Gastroesophageal sphincter (tissue), 3 donors: Measurements from ENCODE around the gene DGLUCY.

ENCODE experiments used
- EP300 ChIP-seq: sonication (generic); formaldehyde crosslinking; IDR thresholded peaks from one replicate; pipeline ENCODE4 v1.6.1; 2017; ENCODE audit warnings: antibody characterized with exemption, mild to moderate bottlenecking
- POLR2A ChIP-seq, 2 donors: fragments of 450-650 bp; IDR thresholded peaks; one replicate each; pipeline ENCODE4 v1.6.1; 2017; ENCODE audit warnings: antibody characterized with exemption in 2 of 2, mild to moderate bottlenecking in 2 of 2, moderate library complexity in 1 of 2
- POLR2AphosphoS5 ChIP-seq: sonication (generic); formaldehyde crosslinking; IDR thresholded peaks from one replicate; pipeline ENCODE4 v1.6.1; 2017; ENCODE audit warnings: antibody characterized with exemption
- TF ChIP-seq, protein P1 (sequence below), 4 experiments: fragments of 200-600 bp in 2 of 4; fragments of 450-650 bp in 2 of 4; sonication (generic) in 1 of 4; IDR thresholded peaks; one replicate each; pipeline ENCODE4 v1.5.1; 2017 to 2019; ENCODE audit warnings: antibody characterized with exemption in 4 of 4, mild to moderate bottlenecking in 2 of 4, moderate library complexity in 2 of 4

DNA sequence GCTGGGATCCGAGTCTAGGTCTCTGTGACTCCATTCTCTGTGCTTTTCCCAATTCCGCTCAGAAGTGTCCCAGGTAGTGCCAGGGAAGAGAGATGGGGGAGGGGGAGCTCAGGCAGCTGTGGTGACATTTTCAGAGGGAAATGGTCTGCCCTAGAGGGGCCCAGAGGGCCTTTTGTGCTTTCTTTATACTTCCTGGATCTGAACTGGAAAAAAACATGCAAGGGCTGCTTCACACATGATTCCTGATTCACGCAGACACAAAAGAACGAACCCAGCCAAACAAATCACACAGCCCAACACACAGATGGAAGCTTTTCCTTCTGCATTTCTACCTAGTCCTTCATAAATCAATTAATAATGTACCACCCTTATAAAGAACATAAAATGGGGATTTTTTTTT lies 104.1 kb downstream of the DGLUCY start:
- no peak for TF ChIP-seq POLR2A (IDR thresholded peaks at IDR 0.05)
- TF ChIP-seq, protein P1, sequence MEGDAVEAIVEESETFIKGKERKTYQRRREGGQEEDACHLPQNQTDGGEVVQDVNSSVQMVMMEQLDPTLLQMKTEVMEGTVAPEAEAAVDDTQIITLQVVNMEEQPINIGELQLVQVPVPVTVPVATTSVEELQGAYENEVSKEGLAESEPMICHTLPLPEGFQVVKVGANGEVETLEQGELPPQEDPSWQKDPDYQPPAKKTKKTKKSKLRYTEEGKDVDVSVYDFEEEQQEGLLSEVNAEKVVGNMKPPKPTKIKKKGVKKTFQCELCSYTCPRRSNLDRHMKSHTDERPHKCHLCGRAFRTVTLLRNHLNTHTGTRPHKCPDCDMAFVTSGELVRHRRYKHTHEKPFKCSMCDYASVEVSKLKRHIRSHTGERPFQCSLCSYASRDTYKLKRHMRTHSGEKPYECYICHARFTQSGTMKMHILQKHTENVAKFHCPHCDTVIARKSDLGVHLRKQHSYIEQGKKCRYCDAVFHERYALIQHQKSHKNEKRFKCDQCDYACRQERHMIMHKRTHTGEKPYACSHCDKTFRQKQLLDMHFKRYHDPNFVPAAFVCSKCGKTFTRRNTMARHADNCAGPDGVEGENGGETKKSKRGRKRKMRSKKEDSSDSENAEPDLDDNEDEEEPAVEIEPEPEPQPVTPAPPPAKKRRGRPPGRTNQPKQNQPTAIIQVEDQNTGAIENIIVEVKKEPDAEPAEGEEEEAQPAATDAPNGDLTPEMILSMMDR (IDR thresholded peaks at IDR 0.05): no peak
- no peak for TF ChIP-seq EP300
- TF ChIP-seq POLR2AphosphoS5: no peak
